H9 (cell line): ENCODE results near the gene RFT1. TPM values are rescaled to one million over a fixed set of nuclear protein-coding genes. Genes with fewer than 3 reads are reported as not detected.

Experiments
- DNase-seq: peaks from one replicate; pipeline ENCODE4 v3.0.0-alpha.2; 2017
- H2AFZ ChIP-seq: one replicate; pipeline ENCODE4 v1.6.1; 2013; ENCODE audit warnings: mild to moderate bottlenecking, low read length, control low read depth, moderate library complexity
- H2AK5ac ChIP-seq: 2 replicates; pipeline ENCODE4 v1.6.1; 2013; ENCODE audit warnings: low read length, control low read depth, mixed read lengths; ENCODE audit not compliant: insufficient read length
- H2BK120ac ChIP-seq: one replicate; pipeline ENCODE4 v1.6.1; 2013; ENCODE audit warnings: low read depth, mild to moderate bottlenecking, low read length, control low read depth, inconsistent platforms; ENCODE audit not compliant: poor library complexity, severe bottlenecking
- H2BK12ac ChIP-seq: 2 replicates; pipeline ENCODE4 v1.6.1; 2013; ENCODE audit warnings: low read length, control low read depth, mixed read lengths, low read depth; ENCODE audit not compliant: insufficient read length
- H2BK15ac ChIP-seq: 2 replicates; pipeline ENCODE4 v1.6.1; 2013; ENCODE audit warnings: low read depth, low read length, control low read depth
- H2BK20ac ChIP-seq: one replicate; pipeline ENCODE4 v1.6.1; 2013; ENCODE audit warnings: low read depth, mild to moderate bottlenecking, low read length, control low read depth, inconsistent platforms; ENCODE audit not compliant: poor library complexity, severe bottlenecking
- H2BK5ac ChIP-seq: 2 replicates; pipeline ENCODE4 v1.6.1; 2013; ENCODE audit warnings: low read length, control low read depth, mixed read lengths; ENCODE audit not compliant: insufficient read length
- H3K14ac ChIP-seq: 2 replicates; pipeline ENCODE4 v1.6.1; 2013; ENCODE audit warnings: low read length, control low read depth; ENCODE audit not compliant: insufficient read depth
- H3K18ac ChIP-seq: 2 replicates; pipeline ENCODE4 v1.6.1; 2013; ENCODE audit warnings: low read depth, mild to moderate bottlenecking, mixed read lengths, low read length, control low read depth; ENCODE audit not compliant: insufficient read length
- H3K23ac ChIP-seq: 2 replicates; pipeline ENCODE4 v1.6.1; 2013; ENCODE audit warnings: low read length, control low read depth, mixed read lengths, low read depth; ENCODE audit not compliant: insufficient read length
- H3K23me2 ChIP-seq: 2 replicates; pipeline ENCODE4 v1.6.1; 2013; ENCODE audit warnings: low read depth, mild to moderate bottlenecking, mixed read lengths, low read length, control low read depth; ENCODE audit not compliant: insufficient read length, poor library complexity, severe bottlenecking
- H3K27ac ChIP-seq: 2 replicates; pipeline ENCODE4 v1.5.1; 2013; ENCODE audit warnings: low read length, control low read depth, mixed read lengths, low read depth; ENCODE audit not compliant: insufficient read length
- H3K27me3 ChIP-seq: 2 replicates; pipeline ENCODE4 v1.6.1; 2013; ENCODE audit warnings: low read length, control low read depth, inconsistent platforms; ENCODE audit not compliant: insufficient read depth
- H3K4ac ChIP-seq: 2 replicates; pipeline ENCODE4 v1.6.1; 2013; ENCODE audit warnings: low read depth, mild to moderate bottlenecking, control low read depth, inconsistent platforms, low read length, moderate library complexity
- H3K4me1 ChIP-seq: 2 replicates; pipeline ENCODE4 v1.6.1; 2013; ENCODE audit warnings: low read length, control low read depth, inconsistent platforms; ENCODE audit not compliant: insufficient read depth
- H3K4me2 ChIP-seq: 2 replicates; pipeline ENCODE4 v1.6.1; 2013; ENCODE audit warnings: low read length, control low read depth, mixed read lengths; ENCODE audit not compliant: insufficient read length, insufficient read depth
- H3K56ac ChIP-seq: 2 replicates; pipeline ENCODE4 v1.6.1; 2013; ENCODE audit warnings: low read depth, mild to moderate bottlenecking, mixed read lengths, low read length, control low read depth; ENCODE audit not compliant: insufficient read length
- H3K79me1 ChIP-seq: 2 replicates; pipeline ENCODE4 v1.6.1; 2013; ENCODE audit warnings: low read depth, mild to moderate bottlenecking, moderate library complexity, low read length, control low read depth, inconsistent platforms; ENCODE audit not compliant: insufficient read depth, poor library complexity, severe bottlenecking
- H3K79me2 ChIP-seq: 2 replicates; pipeline ENCODE4 v1.6.1; 2013; ENCODE audit warnings: low read length, control low read depth, inconsistent platforms; ENCODE audit not compliant: insufficient read depth
- H3K9ac ChIP-seq: 2 replicates; pipeline ENCODE4 v1.6.1; 2013; ENCODE audit warnings: low read length, control low read depth, mixed read lengths; ENCODE audit not compliant: insufficient read length; ENCODE audit errors: extremely low read depth
- H3K9me3 ChIP-seq: one replicate; pipeline ENCODE4 v1.6.1; 2013; ENCODE audit warnings: low read depth, low read length, inconsistent platforms; ENCODE audit not compliant: control insufficient read depth
- H3T11ph ChIP-seq: one replicate; pipeline ENCODE4 v1.6.1; 2013; ENCODE audit warnings: mild to moderate bottlenecking, low read length, control low read depth, inconsistent platforms
- H4K20me1 ChIP-seq: one replicate; pipeline ENCODE4 v1.6.1; 2013; ENCODE audit not compliant: control insufficient read depth, insufficient read length, insufficient read depth
- H4K5ac ChIP-seq: 2 replicates; pipeline ENCODE4 v1.6.1; 2013; ENCODE audit warnings: low read depth, mild to moderate bottlenecking, mixed read lengths, low read length, control low read depth; ENCODE audit not compliant: insufficient read length
- H4K8ac ChIP-seq: replicated peaks from 2 replicates; pipeline ENCODE4 v1.6.1; 2013; ENCODE audit warnings: low read length, control low read depth, mixed read lengths, low read depth; ENCODE audit not compliant: insufficient read length
- H4K91ac ChIP-seq: 2 replicates; pipeline ENCODE4 v1.6.1; 2013; ENCODE audit warnings: low read depth, mild to moderate bottlenecking, moderate library complexity, mixed read lengths, low read length, control low read depth; ENCODE audit not compliant: insufficient read length
- H3K27ac Mint-ChIP-seq, 3 experiments: 2 replicates in 2 of 3; 3 replicates in 1 of 3; pipeline ENCODE4 v1.8.0; 2020 to 2021; ENCODE audit warnings: mixed read lengths in 3 of 3, mild to moderate bottlenecking in 1 of 3, moderate library complexity in 1 of 3
- H3K27me3 Mint-ChIP-seq: 2 replicates; pipeline ENCODE4 v1.8.0; 2021; ENCODE audit warnings: low read depth, mild to moderate bottlenecking, moderate library complexity, mixed read lengths
- H3K36me3 Mint-ChIP-seq, 3 experiments: 2 replicates in 2 of 3; 3 replicates in 1 of 3; pipeline ENCODE4 v1.8.0; 2020 to 2021; ENCODE audit warnings: low read depth in 3 of 3, mixed read lengths in 3 of 3; ENCODE audit not compliant: insufficient read depth in 1 of 3
- H3K4me1 Mint-ChIP-seq, 2 experiments: 2 replicates each; pipeline ENCODE4 v1.8.0; 2020; ENCODE audit warnings: mixed read lengths in 2 of 2
- H3K4me3 Mint-ChIP-seq, 2 experiments: 2 replicates in 1 of 2; 3 replicates in 1 of 2; pipeline ENCODE4 v1.8.0; 2020 to 2021; ENCODE audit warnings: mild to moderate bottlenecking in 2 of 2, mixed read lengths in 2 of 2, moderate library complexity in 1 of 2
- H3K9me3 Mint-ChIP-seq, 2 experiments: 2 replicates in 1 of 2; 3 replicates in 1 of 2; pipeline ENCODE4 v1.8.0; 2020; ENCODE audit warnings: mild to moderate bottlenecking in 2 of 2, mixed read lengths in 2 of 2, moderate library complexity in 1 of 2
- WGBS: extraction: QIAGEN DNeasy Blood & Tissue Kit; methylation state at CpG from one replicate; pipeline ENCODE4 v1.1.7; 2013; ENCODE audit warnings: missing lambda C conversion rate, low lambda C conversion rate, mixed read lengths; ENCODE audit not compliant: insufficient read length; ENCODE audit errors: extremely low coverage; 5-methylcytosine and 5-hydroxymethylcytosine counted together
- total RNA-seq: library from RNA; stranded (reverse); gene quantifications from 2 replicates; pipeline ENCODE4 v1.2.1, GENCODE V29; 2021
- TF ChIP-seq, protein P1 (sequence below): fragments of 200-600 bp; sonication (generic); conservative IDR thresholded peaks from 3 replicates; pipeline ENCODE4 v1.8.0; 2021; ENCODE audit warnings: antibody characterized with exemption, mild to moderate bottlenecking

The RFT1 gene
- total RNA-seq, 1 experiment from 2014 or later, result 24.1 TPM

DNA sequence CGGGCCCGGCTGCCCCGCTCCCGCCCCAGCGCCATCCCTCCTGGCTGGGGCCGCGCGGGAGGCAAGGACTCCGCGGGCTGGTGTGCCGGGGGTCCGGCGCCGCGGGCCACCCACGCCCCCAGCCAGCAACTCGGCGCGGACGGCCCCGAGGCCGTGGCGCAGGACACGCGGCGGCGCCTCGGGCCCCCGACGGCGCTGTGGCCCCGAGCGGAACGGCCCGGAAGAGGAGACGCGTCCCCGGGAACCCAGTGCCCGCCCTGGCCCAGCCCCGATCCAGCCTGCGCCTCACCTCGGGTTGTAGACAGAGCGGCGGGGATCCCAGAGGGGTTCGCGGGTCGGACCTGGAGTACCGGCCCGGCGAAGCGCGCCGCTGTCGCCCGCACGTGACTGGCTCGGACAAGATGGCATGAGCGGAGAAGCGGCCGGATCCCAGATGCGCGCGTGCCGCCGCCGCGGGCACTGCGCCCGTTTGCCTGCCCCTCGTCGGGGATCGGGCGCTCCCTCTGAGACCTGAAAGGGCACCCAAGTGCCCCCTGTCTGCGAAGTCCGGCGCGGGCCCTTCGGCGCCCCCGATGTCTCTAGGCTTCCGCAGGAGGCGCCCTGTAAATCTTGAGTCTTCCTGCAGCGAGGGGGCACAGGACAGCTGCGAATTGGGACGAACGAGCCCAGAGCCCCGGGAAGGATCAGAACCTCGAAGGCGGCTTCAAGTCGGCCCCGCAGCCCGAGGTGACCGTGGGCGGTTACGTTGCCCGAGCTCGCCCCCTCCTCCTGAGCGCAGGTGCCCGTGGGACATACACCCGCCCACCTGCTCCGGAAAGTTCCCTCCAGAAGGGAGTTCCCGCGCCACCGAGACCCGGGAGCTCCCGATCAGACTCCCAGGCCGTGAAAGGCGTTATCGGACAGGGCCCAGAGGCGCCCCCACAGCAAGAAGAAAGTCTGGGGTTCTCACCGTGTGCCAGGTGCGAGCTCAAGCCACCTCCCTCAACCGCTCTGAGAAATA lies 83.8 kb downstream of the RFT1 start:
- H3K4me1 Mint-ChIP-seq, result peaks cover 18% of the 10 kb centered on the region in 2 experiments

More for the DNA sequence above, 83.8 kb downstream of the RFT1 start:
- no peak overlapping the region for H3K56ac ChIP-seq
- TF ChIP-seq, protein P1, sequence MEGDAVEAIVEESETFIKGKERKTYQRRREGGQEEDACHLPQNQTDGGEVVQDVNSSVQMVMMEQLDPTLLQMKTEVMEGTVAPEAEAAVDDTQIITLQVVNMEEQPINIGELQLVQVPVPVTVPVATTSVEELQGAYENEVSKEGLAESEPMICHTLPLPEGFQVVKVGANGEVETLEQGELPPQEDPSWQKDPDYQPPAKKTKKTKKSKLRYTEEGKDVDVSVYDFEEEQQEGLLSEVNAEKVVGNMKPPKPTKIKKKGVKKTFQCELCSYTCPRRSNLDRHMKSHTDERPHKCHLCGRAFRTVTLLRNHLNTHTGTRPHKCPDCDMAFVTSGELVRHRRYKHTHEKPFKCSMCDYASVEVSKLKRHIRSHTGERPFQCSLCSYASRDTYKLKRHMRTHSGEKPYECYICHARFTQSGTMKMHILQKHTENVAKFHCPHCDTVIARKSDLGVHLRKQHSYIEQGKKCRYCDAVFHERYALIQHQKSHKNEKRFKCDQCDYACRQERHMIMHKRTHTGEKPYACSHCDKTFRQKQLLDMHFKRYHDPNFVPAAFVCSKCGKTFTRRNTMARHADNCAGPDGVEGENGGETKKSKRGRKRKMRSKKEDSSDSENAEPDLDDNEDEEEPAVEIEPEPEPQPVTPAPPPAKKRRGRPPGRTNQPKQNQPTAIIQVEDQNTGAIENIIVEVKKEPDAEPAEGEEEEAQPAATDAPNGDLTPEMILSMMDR, result peak; percentile 76
- no peak overlapping the region for H2BK5ac ChIP-seq
- H2BK120ac ChIP-seq, result no peak overlapping the region
- no peak overlapping the region for H3K9ac ChIP-seq
- no peak overlapping the region for H2AFZ ChIP-seq
- Mint-ChIP-seq H3K27me3 (peaks cover 59% of the 10 kb centered on the region), H3K9me3 (0 out of 5 replicates have a peak, but pooled peaks cover 0 to 4% of the 10 kb centered on the region in 2 experiments), H3K4me3 (peak overlapping the region; percentile 67 to 82), H3K36me3 (peaks cover 0 to 6% (median 0%) of the 10 kb centered on the region in 3 experiments; a peak in 2 of 7 replicates), H3K27ac (no peak overlapping the region)
- no peak overlapping the region for H2BK20ac ChIP-seq
- H4K20me1 ChIP-seq, result no peaks in the 10 kb centered on the region
- no peak overlapping the region for H3T11ph ChIP-seq
- no peak overlapping the region for H2AK5ac ChIP-seq
- H3K9me3 ChIP-seq, result no peaks in the 10 kb centered on the region
- DNase-seq, result peak; percentile 87
- no peak overlapping the region for H2BK12ac ChIP-seq
- H3K14ac ChIP-seq, result peak overlapping the region; percentile 8; the same call in 1 of the 2 replicates
- no peak overlapping the region for H4K5ac ChIP-seq
- no peak overlapping the region for H3K4ac ChIP-seq
- peak overlapping the region; percentile 16 for H3K18ac ChIP-seq
- H4K8ac ChIP-seq, result no peak overlapping the region
- no peak overlapping the region for H4K91ac ChIP-seq
- H2BK15ac ChIP-seq, result no peak overlapping the region; the same call in 1 of the 2 replicates
- no peak overlapping the region for H3K27ac ChIP-seq
- H3K4me2 ChIP-seq, result peak overlapping the region; percentile 46
- H3K4me1 ChIP-seq, result no peaks in the 10 kb centered on the region
- H3K27me3 ChIP-seq, result peaks cover 3% of the 10 kb centered on the region; the same call in 1 of the 2 replicates
- peaks cover 11% of the 10 kb centered on the region for H3K23me2 ChIP-seq
- peaks cover 3% of the 10 kb centered on the region for H3K79me1 ChIP-seq
- H3K23ac ChIP-seq, result no peak overlapping the region
- no peaks in the 10 kb centered on the region; the same call in 1 of the 2 replicates for H3K79me2 ChIP-seq
- no CpG with 5 or more reads among the region's 113 CpGs for WGBS
